NK-92 treated with Interleukin-12 subunit alpha and Interleukin-12 subunit beta, amount 100 ng/mL, for 24 hours (cell line): ENCODE data around the gene HOMEZ.
"Not testable (repeated sequence)": the region's sequence is repeated elsewhere in the genome, so short reads cannot be mapped to it uniquely, and the experiment has no call there.

ENCODE experiments used
- DNase-seq: peaks from one replicate; lab custom pipeline; 2025; lab: John Stamatoyannopoulos, UW

Gene HOMEZ

DNA sequence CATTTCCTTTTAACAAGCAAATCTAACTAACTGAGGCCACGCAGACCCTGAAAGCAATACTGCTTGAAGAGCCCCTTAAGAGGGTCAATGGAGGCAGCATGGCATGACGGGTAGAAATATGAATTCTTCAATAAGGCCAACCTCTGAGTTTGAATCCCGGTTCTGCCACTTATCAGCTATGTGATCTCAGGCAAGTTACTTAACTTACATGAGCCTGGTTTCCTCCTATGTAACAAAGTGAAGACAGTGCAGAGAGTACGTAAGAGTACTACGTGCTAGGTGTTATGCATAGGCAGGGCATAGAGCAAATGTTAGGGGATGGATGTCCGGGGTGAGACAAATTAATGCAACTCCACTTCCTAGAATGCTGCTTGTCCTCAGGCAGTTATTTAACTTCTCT lies 4.7 kb downstream of the HOMEZ start:
- no peak for DNase-seq

GRCh38 chr14:23277928-23278327 lies 8.0 kb downstream of the HOMEZ start:
- DNase-seq = not testable (repeated sequence)

DNA sequence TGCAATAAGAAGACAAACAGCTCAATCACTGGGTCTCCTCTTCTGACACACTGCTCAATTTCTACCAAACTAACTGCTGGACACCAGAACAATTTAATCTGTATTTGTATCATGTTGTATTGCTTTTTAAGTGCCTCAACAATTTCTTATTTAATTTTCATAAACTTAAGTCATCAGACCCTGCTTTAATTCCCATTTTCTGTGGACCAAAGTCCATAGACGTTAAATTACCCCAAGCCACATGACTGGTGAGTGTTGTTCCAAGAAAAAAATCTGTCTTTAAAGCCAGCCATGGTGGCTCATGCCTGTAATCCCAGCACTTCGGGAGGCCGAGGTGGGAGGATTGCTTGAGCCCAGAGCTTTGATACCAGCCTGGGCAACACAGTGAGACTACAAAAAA lies 8.7 kb downstream of the HOMEZ start:
- no peak for DNase-seq

GRCh38 chr14:23275412-23275811 lies 10.5 kb downstream of the HOMEZ start:
- no peak for DNase-seq

DNA sequence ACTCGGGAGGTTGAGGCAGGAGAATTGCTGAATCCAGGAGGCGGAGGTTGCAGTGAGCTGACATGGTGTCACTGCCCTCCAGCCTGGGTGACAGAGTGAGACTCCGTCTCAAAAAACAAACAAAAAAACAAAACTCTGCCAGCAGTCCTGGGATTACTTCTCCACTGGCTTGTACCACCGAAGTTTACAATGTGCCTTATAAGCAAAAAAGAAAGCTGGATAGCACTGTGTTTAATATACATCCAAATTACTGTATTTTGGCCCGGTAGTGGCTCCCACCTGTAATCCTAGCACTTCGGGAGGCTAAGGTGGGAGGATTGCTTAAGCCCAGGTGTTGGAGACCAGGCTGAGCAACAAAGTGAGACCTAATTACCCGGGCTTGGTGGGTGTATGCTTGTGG lies 16.7 kb downstream of the HOMEZ start:
- no peak for DNase-seq

DNA sequence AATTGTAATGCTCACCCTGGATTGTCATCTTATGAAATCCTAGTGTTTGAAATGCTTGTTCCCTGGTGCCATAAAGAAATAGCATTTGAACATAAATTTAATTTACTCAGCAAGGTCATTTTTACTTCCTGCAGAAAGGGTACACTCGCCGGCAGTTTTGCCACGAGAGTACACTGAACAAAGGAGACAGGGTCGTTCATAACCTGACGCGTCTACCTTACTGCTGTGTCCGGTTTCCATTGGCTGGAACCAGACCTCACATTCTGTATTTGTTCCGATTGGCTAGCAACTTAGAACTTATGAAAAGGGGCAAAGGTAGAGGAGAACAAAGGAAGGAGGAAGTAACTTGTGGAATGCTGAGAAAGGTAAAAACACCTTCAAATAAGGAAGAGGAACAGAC lies 25.1 kb downstream of the HOMEZ start:
- not testable (repeated sequence) for DNase-seq

GRCh38 chr14:23259426-23259825 lies 26.5 kb downstream of the HOMEZ start:
- DNase-seq = no peak

DNA sequence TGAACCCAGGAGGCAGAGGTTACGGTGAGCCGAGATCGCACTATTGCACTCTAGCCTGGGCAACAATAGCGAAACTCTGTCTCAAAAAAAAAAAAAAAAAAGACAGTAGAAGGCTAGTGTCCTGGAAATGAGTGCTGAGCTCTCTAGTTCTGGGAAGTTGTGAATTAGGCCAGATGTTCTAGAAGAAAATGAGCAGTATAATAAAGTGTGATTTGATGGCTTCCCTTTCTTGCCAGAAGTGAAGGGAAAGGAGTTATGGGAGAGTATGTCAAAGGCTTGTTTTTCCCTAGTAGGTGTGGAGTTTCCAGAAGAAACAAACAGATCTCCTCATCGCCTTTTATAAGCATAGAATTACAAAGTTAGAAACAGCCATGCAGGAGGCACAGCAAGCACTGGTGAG lies 27.7 kb downstream of the HOMEZ start:
- no peak for DNase-seq

DNA sequence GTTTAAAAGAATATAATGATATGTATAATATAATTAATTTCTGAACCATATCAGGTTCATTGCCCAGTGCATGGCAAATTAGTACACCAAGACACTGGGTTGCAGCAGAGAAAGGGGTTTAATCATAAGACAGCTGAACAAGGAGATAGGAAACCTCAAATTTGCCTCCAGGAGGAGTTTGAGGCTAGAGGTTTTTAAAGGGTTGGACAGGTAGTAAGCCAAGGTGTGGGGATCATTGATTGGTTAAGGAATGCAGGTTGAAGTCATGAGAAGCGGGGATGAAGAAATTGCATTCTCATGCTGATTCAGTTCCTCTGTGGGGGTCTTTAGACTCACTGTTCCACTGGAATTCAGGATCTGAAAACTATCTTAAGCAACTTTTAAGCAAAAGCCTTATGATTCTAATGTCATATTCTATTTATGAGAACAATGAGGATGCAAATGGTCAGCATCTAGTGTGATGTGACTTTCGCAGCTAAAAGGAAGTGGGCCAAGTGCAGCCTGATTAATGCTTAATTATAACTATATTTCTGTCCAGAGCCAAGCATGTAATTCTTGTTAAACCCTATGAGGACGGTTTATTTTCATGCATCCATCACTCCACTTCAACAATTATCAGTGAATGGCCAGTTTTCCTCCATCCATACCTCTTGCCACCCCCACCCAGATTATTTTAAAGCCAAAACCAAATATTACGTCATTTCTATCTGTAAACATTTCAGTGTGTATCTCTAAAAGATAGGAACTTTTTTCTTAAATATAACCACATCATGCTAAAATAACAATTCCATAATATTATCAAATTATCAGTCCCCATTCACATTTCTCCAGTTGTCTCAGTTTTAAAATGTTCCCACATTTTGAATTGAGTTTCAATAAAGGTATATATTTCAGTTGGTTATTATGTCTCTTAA lies 33.3 kb downstream of the HOMEZ start:
- DNase-seq = no peak

- DNase-seq = no peak
These were observed 33.9 kb downstream of the HOMEZ start for GRCh38 chr14:23252006-23252405.

DNA sequence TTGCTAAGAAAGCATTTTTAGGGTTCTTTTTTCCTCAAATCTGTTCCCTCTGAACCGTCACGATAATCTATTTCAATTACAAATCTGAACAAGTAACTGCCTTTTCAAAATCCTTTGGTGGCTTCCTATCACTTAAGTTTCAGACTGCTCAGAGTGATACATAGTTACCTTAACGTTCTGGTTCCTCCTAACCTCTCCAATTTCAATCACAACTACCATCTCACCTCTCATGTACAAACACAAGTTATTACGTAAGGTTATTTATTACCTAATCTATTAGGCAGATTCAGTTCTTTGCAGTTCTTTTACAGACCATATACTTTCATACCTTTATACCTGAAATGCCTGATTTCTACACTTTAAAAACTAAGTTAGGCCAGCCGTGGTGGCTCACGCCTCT lies 36.1 kb downstream of the HOMEZ start:
- no peak for DNase-seq

- no peak for DNase-seq
These were observed 37.3 kb downstream of the HOMEZ start for GRCh38 chr14:23248601-23249000.

- DNase-seq = no peak
These were observed 40.6 kb downstream of the HOMEZ start for GRCh38 chr14:23245282-23245681.

- no peak for DNase-seq
These were observed 42.9 kb downstream of the HOMEZ start for GRCh38 chr14:23243066-23243465.

- DNase-seq = no peak
These were observed 43.9 kb downstream of the HOMEZ start for GRCh38 chr14:23242076-23242475.

GRCh38 chr14:23241061-23241715 lies 44.7 kb downstream of the HOMEZ start:
- DNase-seq = not testable (repeated sequence)

DNA sequence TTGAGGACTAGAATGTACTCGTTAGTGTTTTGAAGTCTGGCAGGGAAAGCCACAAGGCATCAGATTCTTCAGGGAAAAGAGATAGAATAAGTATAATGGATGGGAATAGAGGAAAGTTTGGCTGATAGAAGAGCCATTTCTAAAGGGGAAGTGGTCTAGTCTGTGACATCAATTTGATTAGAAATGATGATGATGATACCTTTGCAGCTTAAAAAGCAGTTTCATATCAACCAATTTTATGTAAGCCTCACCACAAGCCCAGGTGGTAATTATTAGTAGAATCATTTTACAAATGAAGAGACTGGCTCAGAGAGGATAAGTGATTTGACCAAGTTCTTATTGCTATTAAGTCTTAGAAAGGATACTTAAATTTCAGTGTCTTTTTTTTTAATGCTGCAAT lies 45.3 kb downstream of the HOMEZ start:
- no peak for DNase-seq

DNA sequence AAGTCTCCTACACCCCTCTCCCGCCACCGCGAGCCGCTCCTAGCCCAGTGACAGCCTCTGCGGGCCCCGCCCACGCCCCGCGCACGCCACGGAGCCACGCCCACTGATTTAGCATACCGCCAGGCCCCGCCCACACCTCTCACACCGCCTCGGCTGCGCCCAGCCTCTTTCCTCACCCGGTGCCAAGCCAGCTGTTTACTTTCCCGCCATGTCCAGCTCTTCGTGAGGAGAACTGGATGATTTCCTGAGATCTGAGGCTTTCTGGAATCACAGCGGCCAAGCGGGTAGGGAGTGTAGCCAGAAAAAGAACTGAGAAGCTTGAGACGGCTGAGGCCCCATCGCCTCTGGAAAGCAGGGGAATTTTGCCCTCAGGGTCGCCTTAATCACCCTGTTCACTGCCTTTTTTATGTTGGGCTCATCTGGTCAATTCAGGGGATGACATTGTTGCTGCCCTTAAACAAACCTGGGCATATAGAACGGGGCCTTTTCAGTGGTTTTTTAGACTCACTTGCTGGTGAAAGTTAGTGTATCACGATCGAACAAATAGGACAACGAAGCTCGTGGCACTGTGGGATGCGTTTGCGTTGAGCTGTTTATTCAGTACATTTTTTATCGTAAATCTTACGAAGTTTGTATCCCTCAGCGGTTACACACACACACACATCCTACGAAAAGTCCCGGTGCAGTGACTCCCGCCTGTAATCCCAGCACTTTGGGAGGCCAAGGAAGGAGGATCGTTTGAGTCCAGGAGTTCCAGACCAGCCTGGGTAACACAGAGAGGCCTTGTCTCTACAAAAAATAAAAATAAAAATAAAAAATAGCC lies 47.9 kb downstream of the HOMEZ start, which contains the start of gene RNF212B:
Gene RNF212B, plus strand, starts transcription at position 165 of the 823 bp plus-strand sequence. CDS start 2,410 bp downstream, outside the sequence.
- DNase-seq = no peak

DNA sequence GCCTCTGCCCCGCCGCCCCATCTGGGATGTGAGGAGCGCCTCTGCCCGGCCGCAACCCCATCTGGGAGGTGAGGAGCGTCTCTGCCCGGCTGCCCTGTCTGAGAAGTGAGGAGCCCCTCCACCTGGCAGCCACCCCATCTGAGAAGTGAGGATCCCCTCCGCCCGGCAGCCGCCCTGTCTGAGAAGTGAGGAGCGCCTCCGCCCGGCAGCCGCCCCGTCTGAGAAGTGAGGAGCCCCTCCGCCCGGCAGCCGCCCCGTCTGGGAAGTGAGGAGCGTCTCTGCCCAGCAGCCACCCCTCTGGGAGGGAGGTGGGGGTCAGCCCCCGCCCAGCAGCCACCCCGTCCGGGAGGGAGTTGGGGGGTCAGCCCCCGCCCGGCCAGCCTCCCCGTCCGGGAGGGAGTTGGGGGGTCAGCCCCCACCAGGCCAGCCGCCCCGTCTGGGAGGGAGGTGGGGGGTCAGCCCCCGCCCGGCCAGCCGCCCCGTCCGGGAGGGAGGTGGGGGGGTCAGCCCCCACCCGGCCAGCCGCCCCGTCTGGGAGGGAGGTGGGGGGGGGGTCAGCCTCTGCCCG lies 53.6 kb downstream of the HOMEZ start:
- DNase-seq = not testable (repeated sequence)

- DNase-seq = no peak
These were observed 57.1 kb downstream of the HOMEZ start for GRCh38 chr14:23228812-23229211.

GRCh38 chr14:23227566-23227965 lies 58.4 kb downstream of the HOMEZ start:
- DNase-seq = no peak

DNA sequence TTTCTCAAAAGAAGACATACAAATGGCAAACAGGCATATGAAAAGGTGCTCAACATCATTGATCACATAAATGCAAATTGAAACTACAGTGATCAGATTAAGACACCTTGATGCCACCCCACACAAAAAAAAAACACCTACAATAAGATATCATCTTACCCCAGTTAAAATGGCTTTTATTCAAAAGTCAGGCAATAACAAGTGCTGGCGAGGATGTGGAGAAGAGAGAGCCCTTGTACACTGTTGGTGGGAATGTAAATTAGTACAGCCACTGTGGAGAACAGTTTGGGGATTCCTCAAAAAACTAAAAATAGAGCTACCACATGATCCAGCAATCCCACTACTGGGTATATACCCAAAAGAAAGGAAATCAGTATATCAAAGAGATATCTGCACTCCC lies 61.0 kb downstream of the HOMEZ start:
- not testable (repeated sequence) for DNase-seq
